Gastrocnemius medialis (tissue), 4 donors: ENCODE results near the gene USP34. TPM values are rescaled to one million over a fixed set of nuclear protein-coding genes. Genes with fewer than 3 reads are reported as not detected.

Experiments used
- ATAC-seq, 2 donors: fragments of 150-250 bp; one replicate each; pipeline ENCODE4 v1.9.1; 2016
- DNase-seq, 2 donors: peaks; one replicate each; pipeline ENCODE4 v3.0.0-alpha.2; 2019
- H3K27ac ChIP-seq, 4 donors: fragments of 200-600 bp; sonication (generic); 1 replicate in 1 of 4; 2 replicates in 3 of 4; pipeline ENCODE4 v1.5.1; 2016 to 2018; ENCODE audit warnings: mild to moderate bottlenecking in 2 of 4, moderate library complexity in 1 of 4
- H3K27me3 ChIP-seq, 3 donors: fragments of 200-600 bp; sonication (generic) in 2 of 3; 1 replicate in 1 of 3; 2 replicates in 2 of 3; pipeline versions ENCODE4 v1.5.1 to v1.6.0; 2016 to 2019; ENCODE audit warnings: mild to moderate bottlenecking in 1 of 3, moderate library complexity in 1 of 3
- H3K36me3 ChIP-seq, 2 donors: fragments of 200-600 bp; sonication (generic) in 1 of 2; one replicate each; pipeline ENCODE4 v1.5.1; 2017 to 2018
- H3K4me1 ChIP-seq, 2 donors: fragments of 200-600 bp; sonication (generic) in 1 of 2; one replicate each; pipeline ENCODE4 v1.5.1; 2016 to 2017; ENCODE audit warnings: mild to moderate bottlenecking in 2 of 2
- H3K4me3 ChIP-seq, 4 donors: fragments of 200-600 bp; sonication (generic) in 3 of 4; 1 replicate in 1 of 4; 2 replicates in 3 of 4; pipeline ENCODE4 v1.5.1; 2016 to 2019; ENCODE audit warnings: mild to moderate bottlenecking in 2 of 4
- H3K9me3 ChIP-seq, 3 donors: fragments of 200-600 bp; sonication (generic) in 2 of 3; 1 replicate in 1 of 3; 2 replicates in 2 of 3; pipeline ENCODE4 v1.5.1; 2016 to 2019
- POLR2A ChIP-seq, 2 donors: fragments of 450-650 bp; IDR thresholded peaks; one replicate each; pipeline ENCODE4 v1.6.1; 2017; ENCODE audit warnings: antibody characterized with exemption in 2 of 2, mild to moderate bottlenecking in 2 of 2, moderate library complexity in 2 of 2
- in situ Hi-C, 4 donors: fragments of 200-750 bp; cut with MboI; loops; one replicate each; pipeline versions ENCODE4 v1.15.0 to v1.8.0; 2017; ENCODE audit warnings: low sequenced_read_pairs in 4 of 4
- intact Hi-C: fragments of 100-400 bp; cut with DNase I; formaldehyde crosslinking; loops from one replicate; pipeline ENCODE4 v1.15.1; 2023; ENCODE audit warnings: low total_unique reads
- total RNA-seq, 4 donors: library from RNA; depleted of rRNA; stranded (reverse); fragments of >200 nt; gene quantifications; one replicate each; pipeline versions ENCODE4 v1.1.0 to v1.2.3, GENCODE V29; 2016
- TF ChIP-seq, protein P1 (sequence below), 5 experiments: fragments of 450-650 bp in 3 of 5; fragments of 200-600 bp in 2 of 5; sonication (generic) in 2 of 5; IDR thresholded peaks in 4 of 5; conservative IDR thresholded peaks in 1 of 5; 1 replicate in 4 of 5; 2 replicates in 1 of 5; pipeline ENCODE4 v1.5.1; 2016 to 2019; ENCODE audit warnings: antibody characterized with exemption in 5 of 5, mild to moderate bottlenecking in 3 of 5, moderate library complexity in 3 of 5

Gene USP34
- total RNA-seq, 4 donors from 2014 or later, result 64.5 to 150 (median 76.3) TPM

GRCh38 chr2:61356958-61357350 is 113.9 kb downstream of the USP34 start:
- intact Hi-C loops (no loop called here), in situ Hi-C loops (no loop called here)
- TF ChIP-seq, protein P1, sequence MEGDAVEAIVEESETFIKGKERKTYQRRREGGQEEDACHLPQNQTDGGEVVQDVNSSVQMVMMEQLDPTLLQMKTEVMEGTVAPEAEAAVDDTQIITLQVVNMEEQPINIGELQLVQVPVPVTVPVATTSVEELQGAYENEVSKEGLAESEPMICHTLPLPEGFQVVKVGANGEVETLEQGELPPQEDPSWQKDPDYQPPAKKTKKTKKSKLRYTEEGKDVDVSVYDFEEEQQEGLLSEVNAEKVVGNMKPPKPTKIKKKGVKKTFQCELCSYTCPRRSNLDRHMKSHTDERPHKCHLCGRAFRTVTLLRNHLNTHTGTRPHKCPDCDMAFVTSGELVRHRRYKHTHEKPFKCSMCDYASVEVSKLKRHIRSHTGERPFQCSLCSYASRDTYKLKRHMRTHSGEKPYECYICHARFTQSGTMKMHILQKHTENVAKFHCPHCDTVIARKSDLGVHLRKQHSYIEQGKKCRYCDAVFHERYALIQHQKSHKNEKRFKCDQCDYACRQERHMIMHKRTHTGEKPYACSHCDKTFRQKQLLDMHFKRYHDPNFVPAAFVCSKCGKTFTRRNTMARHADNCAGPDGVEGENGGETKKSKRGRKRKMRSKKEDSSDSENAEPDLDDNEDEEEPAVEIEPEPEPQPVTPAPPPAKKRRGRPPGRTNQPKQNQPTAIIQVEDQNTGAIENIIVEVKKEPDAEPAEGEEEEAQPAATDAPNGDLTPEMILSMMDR (IDR thresholded peaks at IDR 0.05 in 4 of 5, conservative IDR thresholded peaks at IDR 0.05 in 1 of 5), result no peak
- TF ChIP-seq POLR2A (IDR thresholded peaks at IDR 0.05), result no peak
- Histone ChIP-seq H3K27me3 (no peaks in the 10 kb centered on the region), H3K27ac (peak overlapping the region; percentile 6 to 57 (median 38)), H3K9me3 (peaks cover 0 to 4% (median 0%) of the 10 kb centered on the region in 3 donors), H3K4me3 (no peak overlapping the region), H3K4me1 (peaks cover 34 to 38% of the 10 kb centered on the region in 2 donors), H3K36me3 (peaks cover 0 to 12% of the 10 kb centered on the region in 2 donors)
- ATAC-seq, result no peak
- DNase-seq, result no peak

- intact Hi-C loops (no loop called here), in situ Hi-C loops (no loop called here)
- peak in 1 of 2 donors; percentile 52 for ATAC-seq
- no peak for DNase-seq
- H3K4me1 ChIP-seq, result peaks cover 34 to 38% of the 10 kb centered on the region in 2 donors
- no peak overlapping the region for H3K4me3 ChIP-seq
- peaks cover 0 to 12% of the 10 kb centered on the region in 2 donors for H3K36me3 ChIP-seq
- peaks cover 0 to 4% (median 0%) of the 10 kb centered on the region in 3 donors for H3K9me3 ChIP-seq
- H3K27me3 ChIP-seq, result no peaks in the 10 kb centered on the region
- TF ChIP-seq, protein P1 (IDR thresholded peaks at IDR 0.05 in 4 of 5, conservative IDR thresholded peaks at IDR 0.05 in 1 of 5), result no peak
- TF ChIP-seq POLR2A (IDR thresholded peaks at IDR 0.05), result no peak
- H3K27ac ChIP-seq, result peak overlapping the region; percentile 6 to 57 (median 38)
Measured at GRCh38 chr2:61356261-61356957, 114.5 kb downstream of the USP34 start.

DNA sequence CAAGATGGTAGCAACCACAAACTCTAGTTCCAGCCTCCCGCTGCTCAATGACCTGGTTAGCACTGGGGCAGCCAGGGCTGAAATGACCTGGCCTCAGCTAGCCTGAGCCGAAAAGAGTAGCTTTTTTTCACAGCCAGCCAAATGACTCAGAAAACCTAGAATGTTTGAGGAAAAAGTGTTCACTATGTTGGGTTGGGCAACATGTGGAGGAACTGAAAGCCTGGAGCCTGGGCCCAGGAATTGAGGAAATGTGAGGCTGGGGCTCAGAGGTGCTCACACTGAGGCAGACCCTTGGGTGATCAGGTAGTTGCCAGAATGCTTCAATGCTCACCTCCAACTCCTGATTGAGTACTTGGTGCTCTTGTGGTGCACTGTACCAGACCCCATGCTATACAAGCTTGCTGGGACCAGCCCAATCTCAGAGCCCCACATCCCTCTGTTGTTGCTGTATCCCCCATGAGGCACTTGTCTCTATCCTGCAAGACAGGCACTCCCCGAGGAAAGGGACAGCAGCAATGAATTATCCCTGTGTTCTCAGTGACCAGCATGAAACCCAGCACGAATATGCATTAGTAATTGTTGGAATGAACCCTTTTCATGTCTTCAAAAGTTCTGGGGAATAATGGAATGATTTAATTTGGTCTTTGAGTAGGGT is 116.2 kb downstream of the USP34 start:
- DNase-seq, result no peak
- TF ChIP-seq POLR2A (IDR thresholded peaks at IDR 0.05), result no peak
- TF ChIP-seq, protein P1 (IDR thresholded peaks at IDR 0.05 in 4 of 5, conservative IDR thresholded peaks at IDR 0.05 in 1 of 5), result no peak
- in situ Hi-C loops (no loop called here), intact Hi-C loops (no loop called here)
- H3K36me3 ChIP-seq, result peaks cover 0 to 12% of the 10 kb centered on the region in 2 donors
- peaks cover 34 to 38% of the 10 kb centered on the region in 2 donors for H3K4me1 ChIP-seq
- no peaks in the 10 kb centered on the region for H3K27me3 ChIP-seq
- H3K9me3 ChIP-seq, result peaks cover 0 to 4% (median 0%) of the 10 kb centered on the region in 3 donors
- no peak overlapping the region for H3K27ac ChIP-seq
- no peak overlapping the region for H3K4me3 ChIP-seq
- no peak for ATAC-seq

DNA sequence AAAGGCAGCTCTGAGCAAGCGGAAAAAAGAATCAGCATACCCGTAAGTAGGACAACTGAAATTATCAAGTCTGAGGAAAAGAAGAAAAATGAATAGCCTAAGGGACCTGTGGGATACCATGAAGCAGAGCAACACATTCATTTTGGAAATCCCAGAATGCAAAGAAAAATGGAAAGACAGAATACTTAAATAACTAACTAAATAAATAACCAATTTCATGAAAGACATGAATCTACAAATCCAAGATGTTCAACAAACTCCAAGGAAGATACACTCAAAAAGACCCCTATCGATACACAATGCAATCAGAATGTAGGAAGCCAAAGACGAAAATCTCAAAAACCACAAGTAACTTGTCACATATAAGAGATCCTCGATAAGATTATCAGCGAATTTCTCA is 117.0 kb downstream of the USP34 start:
- H3K36me3 ChIP-seq, result peaks cover 0 to 18% of the 10 kb centered on the region in 2 donors
- H3K27me3 ChIP-seq, result no peaks in the 10 kb centered on the region
- H3K4me3 ChIP-seq, result no peak overlapping the region
- no peak for TF ChIP-seq POLR2A (IDR thresholded peaks at IDR 0.05)
- TF ChIP-seq, protein P1 (IDR thresholded peaks at IDR 0.05 in 4 of 5, conservative IDR thresholded peaks at IDR 0.05 in 1 of 5), result no peak
- DNase-seq, result no peak
- no peak for ATAC-seq
- H3K9me3 ChIP-seq, result peaks cover 0 to 4% (median 0%) of the 10 kb centered on the region in 3 donors
- intact Hi-C loops, result no loop called here
- no peak overlapping the region for H3K27ac ChIP-seq
- H3K4me1 ChIP-seq, result peaks cover 28 to 32% of the 10 kb centered on the region in 2 donors
- in situ Hi-C loops, result no loop called here
